ENCODE measurements around the gene STRN3. TPM values are rescaled to one million over a fixed set of nuclear protein-coding genes. Genes with fewer than 3 reads are reported as not detected.

The STRN3 gene
- total and polyA plus RNA-seq, 2 of the 4 experiments (the other 2 are of a cell fraction): 10.8 to 78.7 TPM

- H3K27ac ChIP-seq (ENCODE audit: insufficient read depth, low read length): no peak overlapping the region
- H2AK9ac ChIP-seq (replicated peaks; ENCODE audit: low read depth, low read length, poor library complexity): no peak overlapping the region
- dilution Hi-C loops (cut with HindIII; ENCODE audit: low sequenced_read_pairs, unreplicated experiment): no loop called here
- H2BK15ac ChIP-seq (ENCODE audit: low read depth, low read length): no peak overlapping the region
- ChIA-PET POLR2A (ENCODE audit: unreplicated experiment) (no interaction called here), CTCF (no interaction called here)
- no peak overlapping the region for H4K5ac ChIP-seq (ENCODE audit: low read depth, low read length)
- DNase-seq (no peak), ATAC-seq (ENCODE audit: low read depth) (no peak)
- H3K9me1 ChIP-seq (ENCODE audit: insufficient read depth, low read length): peaks cover 4% of the 10 kb centered on the region; the same call in 1 of the 2 replicates
- H4K20me1 ChIP-seq (ENCODE audit: insufficient read depth, low read length): peaks cover 73% of the 10 kb centered on the region
- WGBS, 2 experiments (ENCODE audit: extremely low coverage in 2 of 2, insufficient read length in 1 of 2): no CpG with 5 or more reads among the region's 3 CpGs
- H3K4me1 ChIP-seq (ENCODE audit: control insufficient read depth, insufficient read depth, low read length): no peaks in the 10 kb centered on the region
- in situ Hi-C loops (cut with MboI; ENCODE audit: low sequenced_read_pairs): no loop called here
- no peaks in the 10 kb centered on the region for H3K27me3 ChIP-seq (ENCODE audit: control insufficient read depth, insufficient read depth, low read length)
- H3K4me3 ChIP-seq (ENCODE audit: insufficient read depth, low read depth, low read length): no peak overlapping the region
- H3K18ac ChIP-seq (ENCODE audit: low read depth, low read length): no peak overlapping the region
- peaks cover 26 to 64% of the 10 kb centered on the region in 2 experiments for H3K79me1 ChIP-seq (ENCODE audit: low read depth in 1 of 2, low read length in 2 of 2)
- no peak overlapping the region for H4K8ac ChIP-seq (ENCODE audit: low read depth in 2 of 2, low read length in 2 of 2)
- H3K4ac ChIP-seq (ENCODE audit: low read depth, low read length): no peak overlapping the region
- no peak overlapping the region for H3K56ac ChIP-seq (ENCODE audit: extremely low read depth, insufficient read depth, low read length)
- H2BK120ac ChIP-seq (ENCODE audit: low read depth, low read length): no peak overlapping the region
- TF ChIP-seq MAZ (IDR thresholded peaks at IDR 0.05; ENCODE audit: borderline replicate concordance, low read depth, low read length) (no peak), FOS (IDR thresholded peaks at IDR 0.05; ENCODE audit: low read depth, low read length) (no peak), USF2 (IDR thresholded peaks at IDR 0.05; ENCODE audit: low read depth, low read length) (no peak), CHD1 (IDR thresholded peaks at IDR 0.05; ENCODE audit: low read depth, low read length) (no peak), ELK1 (IDR thresholded peaks at IDR 0.05; ENCODE audit: borderline replicate concordance, low read depth, low read length) (no peak), CEBPB (IDR thresholded peaks at IDR 0.05; ENCODE audit: low read depth, low read length) (no peak), SMC3 (IDR thresholded peaks at IDR 0.05; ENCODE audit: low read depth, low read length) (no peak), MXI1 (IDR thresholded peaks at IDR 0.05; ENCODE audit: borderline replicate concordance, low read depth, low read length) (no peak), RAD21 (IDR thresholded peaks at IDR 0.05; ENCODE audit: low read length) (no peak), NFE2L2 (IDR thresholded peaks at IDR 0.05; ENCODE audit: low read depth, low read length) (no peak), RFX5 (IDR thresholded peaks at IDR 0.05; ENCODE audit: low read depth, low read length) (no peak), RCOR1 (IDR thresholded peaks at IDR 0.05; ENCODE audit: insufficient replicate concordance, low read length) (no peak)
- no peak overlapping the region for H2AK5ac ChIP-seq (ENCODE audit: low read depth, low read length)
- no peak overlapping the region for H4K91ac ChIP-seq (ENCODE audit: insufficient read depth, low read depth, low read length)
- peaks cover 7% of the 10 kb centered on the region for H3K36me3 ChIP-seq (ENCODE audit: control insufficient read depth, insufficient read depth, low read length)
- H3K14ac ChIP-seq (replicated peaks; ENCODE audit: low read depth, low read length): no peak overlapping the region
- H2AFZ ChIP-seq (replicated peaks; ENCODE audit: low read length, poor library complexity): no peak overlapping the region
- no peak overlapping the region for H3K23ac ChIP-seq (ENCODE audit: low read depth, low read length)
- no peak overlapping the region for H3K9ac ChIP-seq (ENCODE audit: low read depth, low read length)
- no peak overlapping the region for H2BK5ac ChIP-seq (ENCODE audit: low read depth, low read length, poor library complexity, severe bottlenecking)
- no peak overlapping the region for H3K4me2 ChIP-seq (ENCODE audit: low read depth, low read length)
- no TSS peak for BruUV-seq (replicated peaks)
- H2BK20ac ChIP-seq (ENCODE audit: low read depth, low read length): no peak overlapping the region
- intact Hi-C loops (cut with micrococcal nuclease): no loop called here
- H3K9me3 ChIP-seq (ENCODE audit: control insufficient read depth, insufficient read depth, low read length): no peaks in the 10 kb centered on the region
Measured at GRCh38 chr14:30960216-30960615, 66.0 kb downstream of the STRN3 start.

Measured in IMR-90 (cell line).